Measurements from ENCODE around the gene FDXR.

- TF ChIP-seq CTCF (IDR thresholded peaks at IDR 0.05; ENCODE audit: insufficient read depth, low read depth, low read length), result no peak
- no peak for TF ChIP-seq EZH2 (IDR thresholded peaks at IDR 0.05; ENCODE audit: insufficient read depth, low read length)
Measured at GRCh38 chr17:74916136-74916850, 43.5 kb upstream of the FDXR start.

All from astrocyte (in vitro differentiated cells and primary cell).